ENCODE measurements around the gene UBE2QL1.

- TF ChIP-seq FOSL1 (IDR thresholded peaks at IDR 0.05; ENCODE audit: low read depth) (no peak), CTCF (IDR thresholded peaks at IDR 0.05 in 2 of 3, conservative IDR thresholded peaks at IDR 0.05 in 1 of 3; ENCODE audit: borderline replicate concordance in 1 of 3, insufficient read depth in 1 of 3, low read depth in 2 of 3, low read length in 2 of 3) (no peak), POLR2A (IDR thresholded peaks at IDR 0.05; ENCODE audit: borderline replicate concordance, extremely low read depth, insufficient read depth, insufficient read length) (no peak), POLR2AphosphoS5 (IDR thresholded peaks at IDR 0.05; ENCODE audit: low read depth, low read length) (no peak), EZH2 (IDR thresholded peaks at IDR 0.05) (no peak), ELF1 (IDR thresholded peaks at IDR 0.05; ENCODE audit: borderline replicate concordance, low read depth) (no peak), ATF3 (IDR thresholded peaks at IDR 0.05) (no peak), ZNF274 (IDR thresholded peaks at IDR 0.05; ENCODE audit: low read depth, low read length) (no peak), MAX (IDR thresholded peaks at IDR 0.05) (no peak), JUND (IDR thresholded peaks at IDR 0.05) (no peak), EZH2phosphoT487 (IDR thresholded peaks at IDR 0.05; ENCODE audit: borderline replicate concordance) (no peak), REST (IDR thresholded peaks at IDR 0.05; ENCODE audit: low read depth) (no peak), EGR1 (IDR thresholded peaks at IDR 0.05; ENCODE audit: low read depth) (no peak), ZBTB33 (IDR thresholded peaks at IDR 0.05; ENCODE audit: extremely low read depth, insufficient replicate concordance, low read length) (no peak)
These were observed 76.8 kb downstream of the UBE2QL1 start for GRCh38 chr5:6525422-6525821.

Data from HCT116 (cell line).